ENCODE measurements around the gene TECPR2. TPM values are rescaled to one million over a fixed set of nuclear protein-coding genes. Genes with fewer than 3 reads are reported as not detected.

Gene TECPR2
- total RNA-seq, 1 donor from 2014 or later, result 21.4 TPM

- TF ChIP-seq CTCF (IDR thresholded peaks at IDR 0.05), result peak; percentile 74
- no peaks in the 10 kb centered on the region for H3K27me3 ChIP-seq
- peak overlapping the region; percentile 56 for H3K4me3 ChIP-seq
- H3K36me3 ChIP-seq, result no peaks in the 10 kb centered on the region
- no peaks in the 10 kb centered on the region for H3K9me3 ChIP-seq
- H3K4me1 ChIP-seq, result peaks cover 21% of the 10 kb centered on the region
- H3K27ac ChIP-seq, result peak overlapping the region; percentile 64
- DNase-seq (peak; percentile 96), ATAC-seq (peak; percentile 83)
- intact Hi-C loops (cut with DNase I), result no loop called here
These were observed 45.8 kb upstream of the TECPR2 start for GRCh38 chr14:102316743-102317563.

GRCh38 chr14:102317564-102318248, 45.0 kb upstream of the TECPR2 start:
- no peak for ATAC-seq
- peaks cover 21% of the 10 kb centered on the region for H3K4me1 ChIP-seq
- intact Hi-C loops (cut with DNase I), result no loop called here
- no peaks in the 10 kb centered on the region for H3K27me3 ChIP-seq
- H3K4me3 ChIP-seq, result peak overlapping the region; percentile 56
- DNase-seq, result no peak
- no peaks in the 10 kb centered on the region for H3K9me3 ChIP-seq
- H3K27ac ChIP-seq, result peak overlapping the region; percentile 64
- peak; percentile 10 for TF ChIP-seq CTCF (IDR thresholded peaks at IDR 0.05)
- H3K36me3 ChIP-seq, result no peaks in the 10 kb centered on the region

- no peak for DNase-seq
- Histone ChIP-seq H3K27me3 (no peaks in the 10 kb centered on the region), H3K27ac (peak overlapping the region; percentile 95), H3K4me3 (peak overlapping the region; percentile 77), H3K9me3 (no peaks in the 10 kb centered on the region), H3K36me3 (no peaks in the 10 kb centered on the region), H3K4me1 (peaks cover 21% of the 10 kb centered on the region)
- no peak for TF ChIP-seq CTCF (IDR thresholded peaks at IDR 0.05)
- no peak for ATAC-seq
- intact Hi-C loops (cut with DNase I), result no loop called here
These were observed 43.9 kb upstream of the TECPR2 start for GRCh38 chr14:102318781-102319276.

- intact Hi-C loops (cut with DNase I), result no loop called here
- no peak for TF ChIP-seq CTCF (IDR thresholded peaks at IDR 0.05)
- ATAC-seq, result peak; percentile 83
These were observed 43.2 kb upstream of the TECPR2 start, which contains the start of gene ZNF839 for GRCh38 chr14:102319351-102320032. ZNF839 (plus strand) TSS chr14:102319746; CDS start chr14:102319766, 20 bp downstream.

GRCh38 chr14:102320033-102320660, 42.6 kb upstream of the TECPR2 start:
- TF ChIP-seq CTCF (IDR thresholded peaks at IDR 0.05), result no peak
- peak; percentile 22 for ATAC-seq
- no peaks in the 10 kb centered on the region for H3K9me3 ChIP-seq
- intact Hi-C loops (cut with DNase I), result no loop called here
- peaks cover 21% of the 10 kb centered on the region for H3K4me1 ChIP-seq
- H3K4me3 ChIP-seq, result peak overlapping the region; percentile 77
- H3K27ac ChIP-seq, result peak overlapping the region; percentile 95
- no peaks in the 10 kb centered on the region for H3K27me3 ChIP-seq
- peak; percentile 78 for DNase-seq
- no peaks in the 10 kb centered on the region for H3K36me3 ChIP-seq

More at GRCh38 chr14:102319351-102320032, 43.2 kb upstream of the TECPR2 start, which contains the start of gene ZNF839:
- Histone ChIP-seq H3K9me3 (no peaks in the 10 kb centered on the region), H3K27me3 (no peaks in the 10 kb centered on the region), H3K4me3 (peak within 1 kb of the TSS; percentile 77), H3K27ac (peak within 1 kb of the TSS; percentile 95), H3K36me3 (no peaks in the 10 kb centered on the region), H3K4me1 (peaks cover 21% of the 10 kb centered on the region)
- DNase-seq, result peak; percentile 97

Data from upper lobe of right lung (tissue), 1 donor.